K562 (cell line): ENCODE measurements around the gene FAM78A. TPM values are rescaled to one million over a fixed set of nuclear protein-coding genes. Genes with fewer than 3 reads are reported as not detected.
A peak's percentile ranks its signal among the peaks of the same experiment; 100 is the strongest.

Experiments
- C11orf30 ChIP-seq: fragments of 450-650 bp; IDR thresholded peaks from 2 replicates; pipeline ENCODE4 v1.6.1; 2016; ENCODE audit warnings: low read depth, mild to moderate bottlenecking
- CBFA2T2 ChIP-seq: fragments of 450-650 bp; conservative IDR thresholded peaks from 2 replicates; pipeline ENCODE4 v1.6.1; 2017; ENCODE audit warnings: mild to moderate bottlenecking
- CEBPG ChIP-seq, 3 experiments: fragments of 200-800 bp in 1 of 3; sonication (Bioruptor generic) in 1 of 3; sonication (generic) in 1 of 3; formaldehyde crosslinking in 1 of 3; IDR thresholded peaks in 2 of 3; conservative IDR thresholded peaks in 1 of 3; 2 replicates each; pipeline versions ENCODE4 v1.6.1 to v1.8.0; 2016 to 2022; ENCODE audit warnings: missing compliant biosample characterization in 2 of 3, missing genetic modification characterization in 2 of 3, mild to moderate bottlenecking in 1 of 3, missing genetic modification reagents in 1 of 3
- CREB1 ChIP-seq, 2 experiments: sonication (generic) in 1 of 2; formaldehyde crosslinking in 1 of 2; IDR thresholded peaks; 2 replicates each; pipeline versions ENCODE4 v1.6.1 to v1.8.0; 2012 to 2022; ENCODE audit warnings: inconsistent platforms in 1 of 2, mild to moderate bottlenecking in 1 of 2, missing genetic modification reagents in 1 of 2, moderate library complexity in 1 of 2
- ETV5 ChIP-seq: sonication (generic); formaldehyde crosslinking; IDR thresholded peaks from 2 replicates; pipeline ENCODE4 v1.4.0; 2020; ENCODE audit warnings: low read depth, mild to moderate bottlenecking, missing genetic modification reagents
- HNRNPH1 ChIP-seq: fragments of 200-400 bp; formaldehyde crosslinking; optimal IDR thresholded peaks from 2 replicates; pipeline ENCODE3; 2017; ENCODE audit warnings: low read depth, mild to moderate bottlenecking, low read length, moderate library complexity
- HNRNPUL1 ChIP-seq: fragments of 200-400 bp; formaldehyde crosslinking; IDR thresholded peaks from 2 replicates; pipeline ENCODE4 v1.6.1; 2017; ENCODE audit warnings: low read length
- KLF10 ChIP-seq: fragments of 250-450 bp; sonication (Bioruptor Pico); IDR thresholded peaks from 2 replicates; pipeline ENCODE4 v1.6.1; 2021; ENCODE audit warnings: matching md5 sums
- MED1 ChIP-seq: sonication (generic); formaldehyde crosslinking; IDR thresholded peaks from 2 replicates; pipeline ENCODE4 v1.8.1; 2023; ENCODE audit warnings: missing genetic modification reagents, borderline replicate concordance
- NCOA4 ChIP-seq: fragments of 450-650 bp; IDR thresholded peaks from 2 replicates; pipeline ENCODE4 v1.6.1; 2018; ENCODE audit warnings: mild to moderate bottlenecking; ENCODE audit not compliant: partially characterized antibody
- NFIX ChIP-seq: fragments of 250-450 bp; sonication (Bioruptor Pico); IDR thresholded peaks from 2 replicates; pipeline ENCODE4 v1.4.0; 2020; ENCODE audit warnings: low read depth, mild to moderate bottlenecking, moderate library complexity
- PCBP2 ChIP-seq: fragments of 200-400 bp; formaldehyde crosslinking; IDR thresholded peaks from 2 replicates; pipeline ENCODE4 v1.6.1; 2018; ENCODE audit warnings: low read length, low read depth, mild to moderate bottlenecking, moderate library complexity; ENCODE audit not compliant: poor library complexity, severe bottlenecking
- PHF20 ChIP-seq: fragments of 450-650 bp; IDR thresholded peaks from 2 replicates; pipeline ENCODE4 v1.6.1; 2018; ENCODE audit not compliant: partially characterized antibody
- POLR2G ChIP-seq: fragments of 200-400 bp; formaldehyde crosslinking; IDR thresholded peaks from 2 replicates; pipeline ENCODE4 v1.6.1; 2017; ENCODE audit warnings: low read depth, mild to moderate bottlenecking, antibody characterized with exemption, low read length, moderate library complexity
- PYGO2 ChIP-seq: fragments of 450-650 bp; IDR thresholded peaks from 2 replicates; pipeline ENCODE4 v1.6.1; 2016; ENCODE audit warnings: mild to moderate bottlenecking, missing genetic modification characterization, moderate library complexity, missing compliant biosample characterization
- RERE ChIP-seq: sonication (generic); formaldehyde crosslinking; IDR thresholded peaks from 2 replicates; pipeline ENCODE4 v1.8.0; 2023; ENCODE audit warnings: missing genetic modification reagents, mild to moderate bottlenecking, borderline replicate concordance
- SETDB1 ChIP-seq: IDR thresholded peaks from one replicate; pipeline ENCODE4 v1.6.1; 2012; ENCODE audit warnings: low read length, control low read depth, inconsistent platforms
- SMARCB1 ChIP-seq: IDR thresholded peaks from 2 replicates; pipeline ENCODE4 v1.6.1; 2011; ENCODE audit warnings: improper control_type of control experiment, low read depth; ENCODE audit not compliant: insufficient read length
- STAT5A ChIP-seq: IDR thresholded peaks from 2 replicates; pipeline ENCODE4 v1.6.1; 2012; ENCODE audit warnings: low read length, inconsistent platforms, borderline replicate concordance
- TBP ChIP-seq: optimal IDR thresholded peaks from 2 replicates; pipeline ENCODE3; 2011; ENCODE audit warnings: low read depth, low read length, improper control_type of control experiment
- ZBTB33 ChIP-seq: sonication (generic); formaldehyde crosslinking; IDR thresholded peaks from 2 replicates; pipeline ENCODE4 v1.8.1; 2023; ENCODE audit warnings: mild to moderate bottlenecking, missing genetic modification reagents
- polyA plus RNA-seq, 8 experiments: library from polyadenylated mRNA; depleted of rRNA in 4 of 8; stranded (reverse) in 5 of 8; unstranded in 3 of 8; fragments of >200 nt; fragmentation: Nextera tagmentation in 2 of 8; fragmentation: Illumina TruSeq in 1 of 8; extraction: Ambion mirVana in 2 of 8; extraction: Trizol in 1 of 8; gene quantifications; 2 replicates each; pipeline versions ENCODE4 v1.2.1 to v1.2.3, GENCODE V29; 2011 to 2014; ENCODE audit warnings: inconsistent platforms in 1 of 8, missing spikeins in 1 of 8
- total RNA-seq, 7 experiments: library from RNA; depleted of rRNA in 6 of 7; stranded (reverse); fragments of >200 nt in 6 of 7; fragmentation: Illumina TruSeq in 2 of 7; extraction: Trizol in 2 of 7; gene quantifications; 2 replicates each; pipeline versions ENCODE4 v1.2.1 to v1.2.3, GENCODE V29; 2011 to 2021; ENCODE audit warnings: low replicate concordance in 1 of 7

Gene FAM78A
- total and polyA plus RNA-seq, 9 of the 15 experiments (the other 6 are each of a cell fraction or from before 2014, with no cell fraction given): 0.56 to 103 (median 55.2) TPM

- TF ChIP-seq RERE (CRISPR knock-in tag) (no peak), NFIX (CRISPR knock-in tag) (no peak), STAT5A (no peak), CREB1 (IDR thresholded peaks at IDR 0.05) (0 out of 2 replicates have a peak, but pooled peaks have one; percentile 23), CREB1 (CRISPR knock-in tag; IDR thresholded peaks at IDR 0.05) (no peak), ZBTB33 (CRISPR knock-in tag) (peak; percentile 83), KLF10 (CRISPR knock-in tag) (no peak), TBP (no peak), CBFA2T2 (no peak), POLR2G (peak; percentile 59; the same call in 1 of the 2 replicates), MED1 (CRISPR knock-in tag) (no peak), PHF20 (peak; percentile 28), PCBP2 (no peak), ETV5 (no peak), CEBPG (CRISPR knock-in tag; IDR thresholded peaks at IDR 0.05) (no peak), CEBPG (tag; conservative IDR thresholded peaks at IDR 0.05 in 1 of 2, IDR thresholded peaks at IDR 0.05 in 1 of 2) (no peak), NCOA4 (no peak), C11orf30 (no peak), SMARCB1 (no peak), SETDB1 (no peak), HNRNPUL1 (no peak), HNRNPH1 (no peak), PYGO2 (tag) (no peak)
Observed at GRCh38 chr9:131289301-131290035, 13.2 kb upstream of the FAM78A start, which contains the start of gene PLPP7 (continued).
